Psoas muscle (tissue), 8 donors: ENCODE results near the gene PTPRK. TPM values are rescaled to one million over a fixed set of nuclear protein-coding genes. Genes with fewer than 3 reads are reported as not detected.

ENCODE experiments used
- ATAC-seq, 4 donors: fragments of 200-7000 bp; cut with Tn5 transposase; one replicate each; pipeline ENCODE4 v1.9.1; 2020; ENCODE audit warnings: moderate library complexity in 3 of 4, mild to moderate bottlenecking in 2 of 4
- DNase-seq, 2 donors: peaks; one replicate each; pipeline ENCODE4 v3.0.0-alpha.2; 2020
- H3K27ac ChIP-seq: fragments of 200-600 bp; one replicate; pipeline ENCODE4 v1.8.0; 2022
- H3K27me3 ChIP-seq, 3 donors: fragments of 200-600 bp in 1 of 3; one replicate each; pipeline versions ENCODE4 v1.6.1 to v1.8.0; 2013 to 2022; ENCODE audit warnings: low read length in 2 of 3, mild to moderate bottlenecking in 2 of 3, moderate library complexity in 1 of 3; ENCODE audit not compliant: insufficient read depth in 3 of 3
- H3K36me3 ChIP-seq, 2 donors: fragments of 200-600 bp in 1 of 2; one replicate each; pipeline versions ENCODE4 v1.6.1 to v1.8.0; 2013 to 2022; ENCODE audit warnings: low read depth in 1 of 2, mild to moderate bottlenecking in 1 of 2, moderate library complexity in 1 of 2; ENCODE audit not compliant: insufficient read depth in 1 of 2
- H3K4me1 ChIP-seq: fragments of 200-600 bp; one replicate; pipeline ENCODE4 v1.8.0; 2022
- H3K4me3 ChIP-seq: fragments of 200-600 bp; one replicate; pipeline ENCODE4 v1.8.0; 2022; ENCODE audit warnings: mild to moderate bottlenecking
- H3K9me3 ChIP-seq: fragments of 200-600 bp; one replicate; pipeline ENCODE4 v1.8.0; 2022
- WGBS, 3 donors: extraction: QIAGEN DNeasy Blood & Tissue Kit; methylation state at CpG; one replicate each; pipeline versions ENCODE4 v1.1.6 to v1.1.7; 2013; 5-methylcytosine and 5-hydroxymethylcytosine counted together
- intact Hi-C, 2 donors: fragments of 100-400 bp; cut with DNase I; formaldehyde crosslinking; loops; one replicate each; pipeline versions ENCODE4 v1.11.0 to v1.14.2; 2022
- polyA plus RNA-seq, 3 donors: library from polyadenylated mRNA; stranded (reverse); fragments of 200-250 nt; gene quantifications; one replicate each; pipeline ENCODE4 v1.2.3, GENCODE V29; 2013
- total RNA-seq, 4 donors: library from RNA; stranded (reverse); fragmentation: NEBNext Ultra II Directional in 2 of 4; extraction: Animal tissue kit (Norgen Biotek cat#: 25700) in 2 of 4; gene quantifications; one replicate each; pipeline versions ENCODE4 v1.2.1 to v1.2.4, GENCODE V29; 2021 to 2023
- TF ChIP-seq, protein P1 (sequence below): fragments of 200-600 bp; IDR thresholded peaks from one replicate; pipeline ENCODE4 v1.8.0; 2022; ENCODE audit warnings: antibody characterized with exemption
- donor health status: healthy with polysubstance abuse.
- donor health status: DM: no; HTN: no; CAD: no; lungs with moderate emphysema.
- donor health status: Bipolar disorder and iron deficiency.
- donor health status: healthy.
- donor health status: DM: yes; HTN: yes; CAD: no.
- donor health status: DM: no; HTN: no; CAD: no.
- donor health status: DM: no; HTN: no; CAD: no.
- donor health status: DM: yes; HTN: yes; CAD: no.

Gene PTPRK
- total and polyA plus RNA-seq, 7 donors: 3.2 to 10.6 (median 9.1) TPM

DNA sequence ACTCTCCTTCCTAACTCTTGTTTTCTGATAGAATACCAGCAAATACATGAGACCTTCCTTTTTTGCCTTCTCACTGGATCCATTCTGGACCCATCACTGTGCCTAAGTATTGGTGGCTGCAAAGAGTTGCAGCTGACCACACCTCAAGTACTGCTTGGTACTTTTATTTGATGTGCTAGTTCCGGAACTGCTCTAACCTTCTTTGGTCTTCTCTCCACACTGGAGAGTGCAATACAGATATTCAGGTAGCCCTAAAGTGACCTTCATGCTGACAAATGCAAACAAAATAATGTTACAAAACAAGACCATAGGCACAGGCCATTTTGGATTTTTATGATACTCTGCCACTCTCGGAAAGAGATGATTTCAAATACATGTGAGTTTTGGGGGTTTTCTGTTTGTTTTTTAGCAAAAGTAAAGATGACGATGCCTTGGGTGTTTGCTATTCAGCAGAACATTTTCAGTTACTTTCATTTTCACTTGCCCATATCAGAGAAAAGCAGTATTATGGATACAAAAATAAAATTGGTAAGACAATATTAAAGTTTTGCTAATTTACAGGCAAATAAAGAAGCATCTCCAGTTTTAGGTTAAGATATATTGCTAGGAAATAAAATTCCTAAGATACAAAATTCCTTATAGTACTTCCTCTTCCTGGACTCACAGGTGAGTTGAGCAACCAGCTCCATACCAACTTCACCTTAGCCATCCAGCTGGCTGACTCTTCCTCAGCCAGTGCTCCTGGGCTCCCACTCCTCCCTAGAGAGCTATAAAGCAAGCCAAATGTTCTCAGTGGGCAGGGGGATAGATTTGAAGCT, 42.0 kb downstream of the PTPRK start:
- Histone ChIP-seq H3K4me1 (no peaks in the 10 kb centered on the region), H3K27me3 (no peaks in the 10 kb centered on the region), H3K9me3 (no peaks in the 10 kb centered on the region), H3K36me3 (no peaks in the 10 kb centered on the region), H3K27ac (no peak overlapping the region), H3K4me3 (peak overlapping the region; percentile 38)
- DNase-seq (no peak), ATAC-seq (no peak)
- TF ChIP-seq, protein P1, sequence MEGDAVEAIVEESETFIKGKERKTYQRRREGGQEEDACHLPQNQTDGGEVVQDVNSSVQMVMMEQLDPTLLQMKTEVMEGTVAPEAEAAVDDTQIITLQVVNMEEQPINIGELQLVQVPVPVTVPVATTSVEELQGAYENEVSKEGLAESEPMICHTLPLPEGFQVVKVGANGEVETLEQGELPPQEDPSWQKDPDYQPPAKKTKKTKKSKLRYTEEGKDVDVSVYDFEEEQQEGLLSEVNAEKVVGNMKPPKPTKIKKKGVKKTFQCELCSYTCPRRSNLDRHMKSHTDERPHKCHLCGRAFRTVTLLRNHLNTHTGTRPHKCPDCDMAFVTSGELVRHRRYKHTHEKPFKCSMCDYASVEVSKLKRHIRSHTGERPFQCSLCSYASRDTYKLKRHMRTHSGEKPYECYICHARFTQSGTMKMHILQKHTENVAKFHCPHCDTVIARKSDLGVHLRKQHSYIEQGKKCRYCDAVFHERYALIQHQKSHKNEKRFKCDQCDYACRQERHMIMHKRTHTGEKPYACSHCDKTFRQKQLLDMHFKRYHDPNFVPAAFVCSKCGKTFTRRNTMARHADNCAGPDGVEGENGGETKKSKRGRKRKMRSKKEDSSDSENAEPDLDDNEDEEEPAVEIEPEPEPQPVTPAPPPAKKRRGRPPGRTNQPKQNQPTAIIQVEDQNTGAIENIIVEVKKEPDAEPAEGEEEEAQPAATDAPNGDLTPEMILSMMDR: no peak
- 67 to 78% (median 70%) methylated on average over 3 of the region's 3 CpGs for WGBS, 3 donors
- intact Hi-C loops: no loop called here

GRCh38 chr6:128474933-128475332, 45.5 kb downstream of the PTPRK start:
- Histone ChIP-seq H3K9me3 (no peaks in the 10 kb centered on the region), H3K36me3 (no peaks in the 10 kb centered on the region), H3K4me1 (no peaks in the 10 kb centered on the region), H3K27ac (no peak overlapping the region), H3K27me3 (no peaks in the 10 kb centered on the region), H3K4me3 (no peak overlapping the region)
- intact Hi-C loops: no loop called here
- TF ChIP-seq, protein P1: no peak
- ATAC-seq (no peak), DNase-seq (no peak)
- 82 to 89% (median 84%) methylated on average over 1 of the region's 1 CpG for WGBS, 3 donors

GRCh38 chr6:128474481-128474880, 45.9 kb downstream of the PTPRK start:
- 100% methylated on average over 1 of the region's 1 CpG for WGBS, 3 donors
- intact Hi-C loops: no loop called here
- Histone ChIP-seq H3K27ac (no peak overlapping the region), H3K27me3 (no peaks in the 10 kb centered on the region), H3K9me3 (no peaks in the 10 kb centered on the region), H3K36me3 (no peaks in the 10 kb centered on the region), H3K4me3 (no peak overlapping the region), H3K4me1 (no peaks in the 10 kb centered on the region)
- DNase-seq (no peak), ATAC-seq (no peak)
- TF ChIP-seq, protein P1: no peak

DNA sequence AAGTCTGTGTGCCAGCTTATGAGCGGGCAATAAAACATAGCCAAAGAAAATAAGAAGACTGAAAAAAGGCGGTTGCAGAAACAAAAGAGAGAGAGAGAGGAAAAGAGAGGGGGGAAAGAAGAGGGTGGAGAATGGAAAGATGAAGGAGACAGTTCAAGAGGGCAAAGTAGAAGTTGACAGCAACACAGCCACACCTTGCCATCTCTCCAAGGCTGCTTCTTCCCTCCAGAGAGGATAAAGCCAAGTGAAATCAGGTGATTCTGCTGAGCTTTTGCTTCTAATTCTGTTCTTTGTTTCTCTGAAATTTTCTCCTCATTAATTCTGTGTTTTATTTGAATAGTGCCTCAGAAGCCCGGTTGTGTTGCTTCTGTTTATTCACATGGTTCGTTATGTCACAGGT, 48.5 kb downstream of the PTPRK start:
- intact Hi-C loops: no loop called here
- DNase-seq: no peak
- ATAC-seq: no peak
- Histone ChIP-seq H3K27me3 (no peaks in the 10 kb centered on the region), H3K4me3 (no peak overlapping the region), H3K9me3 (no peaks in the 10 kb centered on the region), H3K36me3 (no peaks in the 10 kb centered on the region), H3K27ac (no peak overlapping the region), H3K4me1 (no peaks in the 10 kb centered on the region)
- WGBS, 3 donors: 86 to 94% (median 88%) methylated on average over 4 of the region's 4 CpGs
- TF ChIP-seq, protein P1: no peak
